22Rv1 (cell line): Measurements from ENCODE around the gene ITGBL1.

ENCODE experiments used
- H3K27ac ChIP-seq: fragments of 450-650 bp; 2 replicates; pipeline ENCODE4 v1.5.1; 2017
- ZFX ChIP-seq: fragments of 450-650 bp; IDR thresholded peaks from 2 replicates; pipeline ENCODE4 v1.6.1; 2017; ENCODE audit warnings: antibody characterized with exemption, borderline replicate concordance
- TF ChIP-seq, protein P1 (sequence below): fragments of 450-650 bp; IDR thresholded peaks from 2 replicates; pipeline ENCODE4 v1.5.1; 2017; ENCODE audit warnings: mild to moderate bottlenecking

ITGBL1 gene

DNA sequence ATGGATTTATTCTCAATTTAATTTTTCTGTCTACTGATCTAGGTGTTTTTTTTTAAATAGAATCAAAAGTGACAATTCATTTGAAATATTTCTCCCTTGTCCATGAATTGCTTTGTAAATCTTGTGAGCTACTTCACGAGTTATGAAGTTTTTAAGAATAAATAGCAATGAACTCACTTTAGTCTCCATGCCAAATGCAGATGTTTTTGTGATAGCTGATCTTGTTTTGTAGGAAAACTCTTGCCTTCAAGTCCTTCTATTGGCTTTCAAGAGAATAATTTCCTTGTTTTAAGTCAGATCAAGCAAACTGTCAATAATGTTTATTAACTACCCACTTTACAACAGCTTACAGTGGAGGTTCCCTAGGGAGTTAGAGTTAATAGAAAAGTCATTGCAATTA lies 99.8 kb downstream of the ITGBL1 start:
- no peak for TF ChIP-seq ZFX
- no peak overlapping the region for H3K27ac ChIP-seq

DNA sequence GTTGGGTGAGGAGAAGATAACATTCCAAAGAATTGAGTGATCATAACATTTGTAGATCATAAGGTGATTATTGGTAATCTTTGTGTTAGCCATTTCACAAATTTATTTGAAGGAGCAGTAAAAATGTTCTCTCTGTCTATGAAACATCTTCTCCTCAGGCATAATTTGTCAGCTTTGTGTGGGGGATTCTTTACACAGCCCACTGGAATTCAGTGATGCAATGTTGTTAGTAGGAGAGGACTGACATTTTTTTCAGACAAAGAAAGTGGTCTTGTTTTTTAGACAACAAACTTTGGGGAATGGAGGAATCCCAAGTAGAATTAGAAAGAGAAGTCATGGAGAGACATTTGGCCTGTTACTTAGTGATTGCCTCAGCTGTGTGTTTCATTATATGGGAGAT lies 100.3 kb downstream of the ITGBL1 start:
- TF ChIP-seq, protein P1, sequence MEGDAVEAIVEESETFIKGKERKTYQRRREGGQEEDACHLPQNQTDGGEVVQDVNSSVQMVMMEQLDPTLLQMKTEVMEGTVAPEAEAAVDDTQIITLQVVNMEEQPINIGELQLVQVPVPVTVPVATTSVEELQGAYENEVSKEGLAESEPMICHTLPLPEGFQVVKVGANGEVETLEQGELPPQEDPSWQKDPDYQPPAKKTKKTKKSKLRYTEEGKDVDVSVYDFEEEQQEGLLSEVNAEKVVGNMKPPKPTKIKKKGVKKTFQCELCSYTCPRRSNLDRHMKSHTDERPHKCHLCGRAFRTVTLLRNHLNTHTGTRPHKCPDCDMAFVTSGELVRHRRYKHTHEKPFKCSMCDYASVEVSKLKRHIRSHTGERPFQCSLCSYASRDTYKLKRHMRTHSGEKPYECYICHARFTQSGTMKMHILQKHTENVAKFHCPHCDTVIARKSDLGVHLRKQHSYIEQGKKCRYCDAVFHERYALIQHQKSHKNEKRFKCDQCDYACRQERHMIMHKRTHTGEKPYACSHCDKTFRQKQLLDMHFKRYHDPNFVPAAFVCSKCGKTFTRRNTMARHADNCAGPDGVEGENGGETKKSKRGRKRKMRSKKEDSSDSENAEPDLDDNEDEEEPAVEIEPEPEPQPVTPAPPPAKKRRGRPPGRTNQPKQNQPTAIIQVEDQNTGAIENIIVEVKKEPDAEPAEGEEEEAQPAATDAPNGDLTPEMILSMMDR = no peak
- no peak for TF ChIP-seq ZFX
- no peak overlapping the region for H3K27ac ChIP-seq

DNA sequence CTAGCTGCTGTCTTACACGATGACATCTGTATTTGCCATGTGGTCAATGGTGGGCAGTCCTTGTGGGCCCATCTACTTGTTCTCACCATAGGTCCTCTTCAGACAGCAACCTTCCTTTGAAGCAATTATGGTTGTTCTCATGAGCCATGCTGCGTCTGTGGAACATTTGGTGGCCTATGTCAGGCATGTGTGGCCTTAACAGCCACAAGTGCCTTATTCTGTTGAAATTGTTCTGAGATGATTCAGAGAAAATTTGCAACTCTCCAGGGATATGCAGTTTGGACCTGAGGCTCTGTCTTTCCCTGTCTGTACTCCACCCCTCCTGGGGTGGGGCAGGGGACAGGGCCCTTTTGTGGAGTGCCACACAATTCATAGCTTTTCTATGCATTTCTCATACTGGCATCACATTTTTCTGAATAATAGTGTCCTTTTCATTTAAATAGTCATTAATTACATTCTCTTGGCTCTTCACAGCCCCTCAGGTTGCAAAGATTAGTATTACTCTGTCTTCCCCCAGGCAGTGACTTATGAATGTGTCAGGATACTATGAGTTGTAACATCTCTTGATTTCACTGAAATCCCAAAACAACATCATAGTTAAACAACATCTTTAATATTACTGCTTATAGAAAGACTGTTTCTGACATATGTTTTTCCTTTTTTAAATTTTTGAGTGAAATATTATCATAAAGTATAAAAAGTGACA lies 102.1 kb downstream of the ITGBL1 start:
- no peak for TF ChIP-seq ZFX
- TF ChIP-seq, protein P1 = no peak

DNA sequence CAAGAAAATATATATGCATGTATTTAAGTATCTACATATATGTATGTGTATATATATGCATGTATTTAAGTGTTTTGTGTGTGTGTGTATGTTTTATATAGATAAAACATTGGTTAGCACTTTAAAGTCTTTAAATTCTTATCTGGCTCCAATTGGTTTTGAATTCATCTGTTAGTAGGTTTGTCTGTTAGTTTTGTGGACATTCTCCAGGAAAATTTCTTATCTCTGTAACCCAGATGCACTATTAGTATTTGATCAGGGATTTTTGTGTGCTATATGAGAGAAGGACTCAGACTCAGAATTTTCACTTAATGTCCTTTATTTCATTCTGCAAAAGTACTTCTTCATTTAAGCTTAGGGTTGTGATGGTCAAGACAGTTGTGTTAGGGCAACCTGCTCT lies 103.1 kb downstream of the ITGBL1 start:
- no peak for TF ChIP-seq ZFX
- TF ChIP-seq, protein P1 = no peak
- H3K27ac ChIP-seq = no peak overlapping the region

More for the DNA sequence above, 102.1 kb downstream of the ITGBL1 start:
- no peak overlapping the region for H3K27ac ChIP-seq

DNA sequence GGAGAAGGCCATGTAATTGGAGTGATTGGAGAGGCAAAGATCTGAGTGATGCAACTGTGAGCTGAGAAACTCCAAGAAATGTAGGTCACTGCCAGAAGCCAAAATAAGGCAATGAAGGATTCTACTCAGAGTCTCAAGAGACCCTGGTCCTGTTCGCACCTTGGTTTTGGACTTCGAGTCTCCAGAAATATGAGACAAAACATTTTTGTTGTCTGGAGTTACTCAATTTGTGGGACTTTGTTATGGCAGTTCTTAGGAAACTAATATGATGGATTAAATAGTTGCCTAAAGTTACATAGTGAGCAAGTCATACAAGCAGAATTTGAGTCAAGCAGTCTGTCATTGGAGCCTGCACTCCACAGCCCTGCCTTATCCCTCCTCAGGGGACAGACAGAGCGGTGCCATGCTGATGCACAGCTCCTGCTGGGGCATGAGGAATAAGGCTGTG lies 104.2 kb downstream of the ITGBL1 start:
- H3K27ac ChIP-seq = no peak overlapping the region
- no peak for TF ChIP-seq ZFX
- TF ChIP-seq, protein P1 = no peak

DNA sequence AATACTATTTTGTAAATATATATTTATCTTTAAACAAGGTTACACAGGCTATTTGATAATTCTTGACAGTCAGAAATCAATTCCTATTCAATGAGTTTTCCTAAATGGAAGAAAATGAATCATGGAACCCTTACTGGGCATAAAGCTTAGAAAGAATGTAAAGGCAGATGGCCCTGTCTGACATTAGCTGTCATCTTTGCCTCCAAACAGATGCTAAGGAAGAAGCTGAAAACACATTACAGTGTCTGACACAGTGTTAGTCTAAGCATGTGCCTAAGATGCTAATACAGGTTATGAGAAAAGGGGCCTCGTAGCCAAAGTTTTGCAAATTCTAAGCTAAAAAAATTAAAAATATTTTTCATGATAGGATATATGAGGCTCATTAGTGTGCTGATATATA lies 112.8 kb downstream of the ITGBL1 start:
- TF ChIP-seq, protein P1 = no peak
- TF ChIP-seq ZFX = no peak
- H3K27ac ChIP-seq = no peak overlapping the region

DNA sequence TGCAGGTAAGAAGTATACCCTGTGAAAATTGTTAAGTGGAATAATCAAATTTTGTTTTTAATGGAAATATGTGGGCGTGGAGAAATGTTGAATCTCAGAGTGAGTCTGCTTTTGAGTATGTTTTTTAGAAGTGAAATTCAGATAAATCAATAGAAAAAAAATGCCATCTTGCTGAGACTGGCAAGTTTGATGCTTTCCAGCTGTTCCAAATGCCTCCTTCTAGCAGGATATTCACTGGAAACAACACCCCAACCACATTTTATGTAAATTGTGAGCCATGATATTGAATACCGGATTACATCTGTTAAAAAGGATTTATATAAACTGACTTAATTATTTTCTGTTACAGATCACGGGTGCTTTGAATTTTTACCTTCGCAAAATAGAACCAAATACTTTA lies 115.4 kb downstream of the ITGBL1 start:
- H3K27ac ChIP-seq = no peak overlapping the region
- TF ChIP-seq, protein P1 = no peak
- no peak for TF ChIP-seq ZFX

DNA sequence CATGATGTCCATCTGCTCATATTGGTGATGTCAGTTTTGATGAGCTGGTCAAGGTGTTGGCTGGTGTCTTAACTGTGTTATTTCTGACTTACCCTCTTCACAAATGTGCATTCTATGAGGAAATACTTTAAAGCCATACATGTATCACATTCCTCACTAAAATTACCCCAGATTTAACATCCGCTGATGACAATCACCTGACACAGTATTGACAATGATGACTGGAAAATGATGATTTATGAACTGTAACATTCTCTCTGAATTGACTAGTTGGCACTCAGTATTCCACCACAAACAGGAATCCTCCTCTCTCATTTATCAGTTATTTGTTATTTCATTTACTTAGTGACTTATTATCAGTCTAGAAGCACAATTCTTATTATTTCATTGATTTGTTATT lies 117.3 kb downstream of the ITGBL1 start:
- TF ChIP-seq, protein P1 = no peak
- no peak for TF ChIP-seq ZFX
- H3K27ac ChIP-seq = no peak overlapping the region
